Stimulated activated CD8-positive, alpha-beta memory T cell treated with anti-CD3 and anti-CD28 coated beads, Interleukin-7, amount 100 ng/mL, for 1 hour (primary cell): ENCODE measurements around the gene ABCC1.
A peak's percentile ranks its signal among the peaks of the same experiment; 100 is the strongest.
"Not testable (repeated sequence)": the region's sequence is repeated elsewhere in the genome, so short reads cannot be mapped to it uniquely, and the experiment has no call there.

Source experiments
- DNase-seq, 2 donors: peaks; one replicate each; pipeline ENCODE4 v3.0.0-alpha.2; 2020; ENCODE audit warnings: low read depth in 2 of 2

ABCC1 gene

DNA sequence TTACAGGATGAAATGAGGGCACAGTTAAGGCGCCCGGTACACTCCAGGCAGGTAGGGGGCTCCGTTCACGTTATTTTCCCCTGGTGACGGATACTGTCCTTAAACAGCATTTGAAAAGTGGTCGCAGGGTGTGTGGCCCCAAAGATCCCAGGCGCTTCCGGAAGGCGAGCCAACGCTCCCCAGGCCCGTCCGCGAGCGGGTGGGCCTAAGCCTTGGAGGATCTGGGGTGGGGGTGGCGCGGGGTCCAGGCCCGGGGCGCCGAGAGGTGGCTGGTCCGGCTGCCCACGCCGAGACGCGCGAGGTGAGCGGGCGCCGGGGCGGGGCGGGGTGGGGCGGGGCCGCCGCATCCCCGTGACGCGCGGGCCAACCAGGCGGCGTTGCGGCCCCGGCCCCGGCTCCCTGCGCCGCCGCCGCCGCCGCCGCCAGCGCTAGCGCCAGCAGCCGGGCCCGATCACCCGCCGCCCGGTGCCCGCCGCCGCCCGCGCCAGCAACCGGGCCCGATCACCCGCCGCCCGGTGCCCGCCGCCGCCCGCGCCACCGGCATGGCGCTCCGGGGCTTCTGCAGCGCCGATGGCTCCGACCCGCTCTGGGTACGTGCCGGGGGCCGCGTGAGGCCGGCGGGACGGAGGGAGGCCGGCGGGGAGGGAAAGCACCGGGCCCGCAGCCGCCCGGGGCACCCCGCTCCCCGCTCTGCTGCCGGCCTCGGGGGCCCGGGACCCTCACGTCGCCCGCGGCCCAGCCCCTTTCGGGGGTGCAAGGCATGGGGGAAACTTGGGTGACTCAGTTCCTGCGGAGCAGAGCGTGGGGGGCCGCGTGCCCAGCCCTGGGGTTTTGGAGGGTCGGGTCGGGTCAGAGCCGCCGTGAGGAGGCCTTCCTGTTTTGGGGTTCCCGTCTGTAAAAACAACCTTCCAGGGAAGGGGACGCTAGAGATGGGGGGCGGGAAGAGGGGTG, at the start of gene ABCC1:
TSS of gene ABCC1 (plus strand) at position 407 of the 951 bp plus-strand sequence. CDS start at position 543, 136 bp downstream.
- DNase-seq: peak; percentile 31 to 34

GRCh38 chr16:15900357-15900756, 49.1 kb upstream of the ABCC1 start:
- DNase-seq: no peak

- DNase-seq: no peak
These were observed 48.4 kb upstream of the ABCC1 start for GRCh38 chr16:15900901-15901500.

DNA sequence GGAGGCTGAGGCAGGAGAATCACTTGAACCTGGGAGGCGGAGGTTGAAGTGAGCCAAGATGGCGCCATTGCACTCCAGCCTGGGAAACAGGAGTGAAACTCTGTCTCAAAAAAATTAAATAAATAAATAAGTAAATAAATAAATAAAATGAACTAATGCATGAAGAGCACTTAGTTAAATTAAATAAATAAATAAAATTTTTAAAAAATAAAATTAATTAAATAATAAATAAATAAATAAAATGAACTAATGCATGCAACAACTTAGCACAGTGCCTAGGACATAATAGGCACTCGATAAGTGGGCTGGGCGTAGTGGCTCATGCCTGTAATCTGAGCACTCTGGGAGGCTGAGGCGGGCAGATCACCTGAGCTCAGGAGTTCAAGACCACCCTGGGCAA, 45.5 kb upstream of the ABCC1 start:
- DNase-seq: no peak

DNA sequence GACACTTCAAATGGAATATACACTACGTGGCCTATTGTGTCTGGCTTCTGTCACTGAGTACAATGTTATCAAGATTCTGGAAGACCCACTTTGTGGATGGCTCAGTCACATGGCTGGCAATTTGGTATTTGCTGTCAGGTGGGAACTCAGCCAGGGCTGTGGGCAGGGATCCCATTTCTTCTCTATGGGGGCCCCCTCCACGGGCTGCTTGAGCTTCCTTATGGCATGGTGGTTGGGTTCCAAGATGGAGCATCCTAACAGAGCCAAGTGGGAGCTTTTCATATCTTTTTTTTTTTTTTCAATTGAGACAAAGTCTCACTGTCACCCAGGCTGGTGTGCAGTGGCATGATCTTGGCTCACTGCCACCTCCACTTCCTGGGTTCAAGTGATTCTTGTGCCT, 43.0 kb upstream of the ABCC1 start:
- no peak for DNase-seq

DNA sequence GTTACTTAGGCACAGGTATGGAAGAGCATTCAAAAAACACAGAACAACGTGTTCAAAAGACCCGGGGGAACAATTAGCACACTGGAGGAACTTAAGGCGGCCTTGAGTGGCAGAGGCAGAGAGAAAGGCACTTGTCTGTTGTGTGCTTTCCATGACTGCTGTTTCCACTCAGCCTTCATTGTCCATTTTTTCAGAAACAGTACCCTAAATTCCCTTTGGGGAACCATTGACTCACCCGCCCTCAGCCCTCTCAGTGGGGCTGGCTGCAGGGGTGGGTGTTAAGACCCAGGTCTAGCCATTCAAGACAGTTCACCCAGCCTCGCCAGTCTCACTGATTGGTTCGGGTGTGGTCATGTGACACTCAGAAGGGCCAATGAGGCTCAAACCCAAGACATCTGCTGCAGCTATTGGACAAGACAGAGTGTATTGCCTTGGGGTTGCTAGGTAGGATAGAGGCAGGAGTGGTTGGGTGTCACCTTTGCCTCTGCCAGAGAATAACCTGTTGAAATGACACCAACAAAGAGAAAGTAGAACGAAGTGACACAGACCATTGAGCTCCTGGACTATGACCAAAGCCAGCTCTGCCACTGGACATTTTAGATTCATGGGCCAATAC, 41.4 kb upstream of the ABCC1 start:
- no peak for DNase-seq

- DNase-seq: no peak
These were observed 38.2 kb upstream of the ABCC1 start for GRCh38 chr16:15911198-15911597.

DNA sequence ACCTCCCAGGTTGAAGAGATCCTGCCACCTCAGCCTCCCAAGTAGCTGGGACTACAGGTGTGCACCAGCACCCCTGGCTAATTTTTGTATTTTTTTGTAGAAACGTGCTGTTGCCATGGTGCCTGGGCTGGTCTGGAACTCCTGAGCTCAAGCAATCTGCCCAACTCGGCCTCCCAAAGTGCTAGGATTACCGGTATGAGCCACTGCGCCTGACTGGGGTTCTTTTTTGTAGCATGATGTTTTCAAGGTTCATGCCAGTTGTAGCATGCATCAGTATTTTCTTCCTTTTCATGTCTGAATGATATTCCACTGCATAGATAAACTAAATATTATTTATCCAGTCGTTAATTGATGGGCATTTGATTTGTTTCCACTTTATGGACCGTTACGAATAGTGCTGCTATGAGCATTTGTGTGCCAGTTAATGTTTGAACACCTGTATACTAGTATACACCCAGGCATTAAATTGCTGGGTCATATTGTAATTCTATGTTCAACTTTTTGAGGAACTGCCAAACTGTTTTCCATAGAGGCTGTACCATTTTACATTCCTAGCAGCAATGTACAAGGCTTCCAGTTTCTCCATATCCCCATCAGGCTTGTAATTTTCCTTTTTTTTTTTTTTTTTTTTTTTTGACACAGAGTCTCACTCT, 36.2 kb upstream of the ABCC1 start:
- DNase-seq: no peak

DNA sequence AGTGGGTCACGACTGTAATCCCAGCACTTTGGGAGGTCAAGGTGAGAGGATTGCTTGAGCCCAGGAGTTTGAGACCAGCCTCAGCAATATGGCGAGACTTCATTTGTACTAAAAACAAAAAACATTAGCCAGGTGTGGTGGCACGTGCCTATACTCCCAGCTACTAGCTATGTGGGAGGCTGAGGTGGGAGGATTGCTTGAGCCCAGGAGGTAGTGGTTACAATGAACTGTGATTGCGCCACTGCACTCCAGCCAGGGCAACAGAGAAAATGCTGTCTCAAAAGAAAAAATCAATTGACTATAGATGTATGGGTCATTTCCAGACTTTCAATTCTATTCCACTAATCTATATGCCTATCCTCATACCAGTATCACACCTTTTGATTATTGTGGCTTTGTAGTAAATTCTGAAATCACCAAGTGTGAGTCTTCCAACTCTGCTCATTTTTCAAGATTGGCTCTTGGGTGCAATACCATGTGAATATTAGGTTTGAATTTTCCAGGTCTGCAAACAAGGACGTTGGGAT, 33.8 kb upstream of the ABCC1 start:
- no peak for DNase-seq

DNA sequence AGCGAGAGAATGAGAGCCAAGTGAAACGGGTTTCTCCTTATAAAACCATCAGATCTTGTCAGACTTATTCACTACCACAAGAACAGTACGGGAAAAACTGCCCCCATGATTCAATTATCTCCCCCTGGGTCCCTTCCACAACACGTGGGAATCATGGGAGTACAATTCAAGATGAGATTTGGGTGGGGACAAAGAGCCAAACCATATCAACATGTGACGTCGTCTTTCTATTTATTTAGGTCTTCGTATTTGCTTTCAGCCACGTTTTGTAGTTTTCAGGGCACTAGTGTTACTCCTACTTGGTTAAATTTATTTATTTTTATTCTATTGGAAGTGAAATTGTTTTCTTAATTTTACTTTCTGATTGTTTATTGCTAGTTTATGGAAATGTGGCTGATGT, 33.1 kb upstream of the ABCC1 start:
- DNase-seq: no peak

DNA sequence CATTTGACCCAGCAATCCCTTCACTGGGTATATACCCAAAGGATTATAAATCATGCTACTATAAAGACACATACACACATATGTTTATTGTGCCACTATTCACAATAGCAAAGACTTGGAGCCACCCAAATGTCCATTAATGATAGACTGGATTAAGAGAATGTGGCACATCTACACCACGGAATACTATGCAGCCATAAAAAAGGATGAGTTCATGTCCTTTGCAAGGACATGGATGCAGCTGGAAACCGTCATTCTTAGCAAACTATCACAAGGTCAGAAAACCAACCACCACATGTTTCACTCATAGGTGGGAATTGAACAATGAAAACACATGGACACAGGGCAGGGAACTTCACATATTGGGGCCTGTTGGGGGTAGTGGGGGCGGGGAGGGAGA, 31.1 kb upstream of the ABCC1 start:
- DNase-seq: not testable (repeated sequence)

DNA sequence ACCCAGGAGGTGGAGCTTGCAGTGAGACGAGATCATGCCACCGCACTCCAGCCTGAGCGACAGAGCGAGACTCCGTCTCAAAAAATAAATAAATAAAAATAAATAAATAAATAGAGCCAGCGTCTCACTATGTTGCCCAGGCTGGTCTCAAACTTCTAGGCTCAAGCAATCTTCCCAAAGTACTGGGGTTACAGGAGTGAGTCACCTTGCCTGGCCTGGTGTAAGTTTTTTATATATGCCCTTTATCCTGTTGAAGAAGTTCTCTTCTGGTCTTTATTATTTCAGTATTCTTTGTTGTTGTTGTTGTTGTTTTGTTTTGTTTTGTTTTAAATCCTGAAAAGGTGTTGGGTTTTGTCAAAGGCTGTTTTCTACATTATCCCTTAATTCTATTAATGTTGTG, 30.1 kb upstream of the ABCC1 start:
- no peak for DNase-seq

- DNase-seq: no peak
These were observed 24.4 kb upstream of the ABCC1 start for GRCh38 chr16:15924996-15925395.

GRCh38 chr16:15925631-15926030, 23.8 kb upstream of the ABCC1 start:
- DNase-seq: no peak

- DNase-seq: no peak
These were observed 20.9 kb upstream of the ABCC1 start for GRCh38 chr16:15928261-15929104.

- DNase-seq: no peak
These were observed 16.5 kb upstream of the ABCC1 start for GRCh38 chr16:15932939-15933338.

DNA sequence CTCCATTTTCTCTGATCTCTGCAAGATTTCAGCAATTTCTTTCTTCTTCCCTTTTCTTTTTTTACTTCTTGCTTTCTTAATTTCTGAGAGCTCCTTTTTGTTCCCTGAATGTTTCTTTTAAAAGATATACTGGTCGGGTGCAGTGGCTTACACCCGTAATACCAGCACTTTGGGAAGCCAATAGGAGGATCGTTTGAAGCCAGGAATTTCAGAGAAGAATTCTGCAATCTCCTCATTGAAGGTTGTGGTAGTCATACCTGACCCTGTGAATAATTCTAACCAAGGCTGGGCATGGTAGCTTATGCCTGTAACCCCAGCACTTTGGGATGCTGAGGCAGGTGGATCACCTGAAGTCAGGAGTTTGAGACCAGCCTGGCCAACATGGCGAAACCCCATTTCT, 15.6 kb upstream of the ABCC1 start:
- DNase-seq: no peak

DNA sequence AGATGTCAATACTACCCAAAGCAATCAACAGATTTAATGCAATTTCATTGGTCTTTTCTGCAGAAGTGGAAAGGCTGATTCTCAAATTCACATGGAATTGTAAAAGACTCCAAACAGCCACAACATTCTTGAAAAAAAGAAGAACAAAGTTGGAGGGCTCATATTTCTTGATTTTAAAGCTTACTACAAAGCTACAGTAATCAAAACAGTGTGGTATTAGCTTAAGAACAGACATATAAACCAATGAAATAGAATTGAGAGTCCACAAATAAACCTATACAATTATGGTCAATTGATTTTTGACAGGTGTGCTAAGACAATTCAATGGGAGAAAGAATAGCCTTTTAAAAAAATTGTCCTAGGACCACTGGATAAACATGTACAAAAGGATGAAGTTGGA, 14.4 kb upstream of the ABCC1 start:
- DNase-seq: no peak

DNA sequence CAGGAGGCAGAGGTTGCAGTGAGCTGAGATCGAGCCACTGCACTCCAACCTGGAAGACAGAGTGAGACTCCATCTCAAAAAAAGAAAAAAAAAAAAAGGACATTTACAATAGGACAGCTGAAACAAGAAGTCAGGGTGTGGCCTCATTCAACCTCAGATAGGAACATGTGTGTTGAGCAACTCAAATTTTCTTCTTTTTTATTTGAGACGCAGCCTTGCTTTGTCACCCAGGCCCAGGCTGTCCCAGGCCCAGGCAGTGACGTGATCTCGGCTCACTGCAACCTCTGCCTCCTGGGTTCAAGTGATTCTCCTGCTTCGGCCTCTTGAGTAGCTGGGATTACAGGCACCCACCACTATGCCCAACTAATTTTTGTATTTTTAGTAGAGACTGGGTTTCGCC, 12.6 kb upstream of the ABCC1 start:
- DNase-seq: not testable (repeated sequence)

DNA sequence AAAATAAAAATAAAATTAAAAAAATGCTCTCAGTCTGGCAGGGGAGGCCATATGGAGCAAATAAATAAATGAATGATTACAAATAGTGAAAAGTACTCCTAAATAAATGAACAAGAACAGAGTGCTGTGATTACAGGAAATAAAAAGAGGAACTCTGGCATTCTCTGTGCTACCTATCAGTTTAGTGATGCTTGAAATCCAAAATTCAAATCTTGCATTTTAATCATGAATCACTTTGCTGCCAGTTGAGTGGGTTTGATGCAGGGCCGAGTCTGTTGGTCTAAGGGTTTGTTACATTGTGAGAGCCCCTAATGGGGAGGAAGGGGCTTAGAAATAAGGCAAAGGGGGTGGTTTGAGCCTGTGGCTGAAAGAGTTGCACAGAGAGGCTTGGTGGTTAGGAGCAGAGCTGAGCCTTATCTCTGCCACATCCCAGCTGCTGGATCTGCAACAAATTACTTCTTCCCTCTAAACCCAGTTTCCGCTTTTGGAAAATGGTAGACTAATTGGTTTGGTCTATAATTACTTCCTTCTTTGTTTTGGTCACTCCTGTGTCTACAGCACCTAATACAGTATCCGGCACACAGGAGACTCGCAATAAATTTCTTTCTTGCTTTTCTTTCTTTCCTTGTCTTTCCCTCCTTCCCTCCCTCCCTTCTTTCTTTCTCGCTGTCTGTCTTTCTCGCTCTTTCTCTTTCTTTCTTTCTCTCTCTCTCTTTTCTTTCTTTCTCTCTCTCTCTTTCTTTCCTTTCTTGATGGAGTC, 6.3 kb upstream of the ABCC1 start:
- no peak for DNase-seq
